Activated CD4-positive, alpha-beta T cell treated with anti-CD3 and anti-CD28 coated beads for 36 hours (primary cell): ENCODE measurements around the gene CABP1. TPM values are rescaled to one million over a fixed set of nuclear protein-coding genes. Genes with fewer than 3 reads are reported as not detected.
"Not testable (repeated sequence)": the region's sequence is repeated elsewhere in the genome, so short reads cannot be mapped to it uniquely, and the experiment has no call there.

Source experiments
- ATAC-seq: fragments of 200-7000 bp; cut with Tn5 transposase; one replicate; pipeline ENCODE4 v1.10.0; 2021; ENCODE audit warnings: mild to moderate bottlenecking, moderate library complexity
- CTCF ChIA-PET: fragments of 350-600 bp; sonication (Branson Sonifier 250); formaldehyde crosslinking; loops from one replicate; lab custom pipeline; 2021; ENCODE audit warnings: antibody characterized with exemption; lab: Charles Lee
- POLR2A ChIA-PET: fragments of 350-600 bp; sonication (Branson Sonifier 250); formaldehyde crosslinking; loops from one replicate; lab custom pipeline; 2021; ENCODE audit warnings: antibody characterized with exemption, inconsistent platforms; lab: Charles Lee
- DNase-seq: peaks from one replicate; pipeline ENCODE4 v3.0.0-alpha.2; 2020
- H3K27ac Mint-ChIP-seq: one replicate; pipeline ENCODE4 v1.8.0; 2021; ENCODE audit warnings: mixed read lengths
- H3K27me3 Mint-ChIP-seq: one replicate; pipeline ENCODE4 v1.8.0; 2021; ENCODE audit warnings: mixed read lengths
- H3K36me3 Mint-ChIP-seq: one replicate; pipeline ENCODE4 v1.8.0; 2021; ENCODE audit warnings: low read depth, mixed read lengths
- H3K4me1 Mint-ChIP-seq: one replicate; pipeline ENCODE4 v1.8.0; 2021; ENCODE audit warnings: mixed read lengths
- H3K4me3 Mint-ChIP-seq: one replicate; pipeline ENCODE4 v1.8.0; 2021; ENCODE audit warnings: mild to moderate bottlenecking, moderate library complexity, mixed read lengths
- H3K9me3 Mint-ChIP-seq: one replicate; pipeline ENCODE4 v1.8.0; 2021; ENCODE audit warnings: low read depth, mixed read lengths
- intact Hi-C, 2 experiments: fragments of 100-400 bp; cut with DNase I in 1 of 2; cut with micrococcal nuclease in 1 of 2; formaldehyde crosslinking; loops; one replicate each; pipeline versions ENCODE4 v1.14.2 to v1.15.1; 2022 to 2024; cut with DNase I, micrococcal nuclease
- total RNA-seq, 2 experiments: library from RNA; stranded (reverse); gene quantifications; one replicate each; pipeline ENCODE4 v1.2.3, GENCODE V29; 2021

CABP1 gene
- total RNA-seq, 2 experiments from 2014 or later = 0.73 to 0.90 TPM

- POLR2A ChIA-PET = no interaction called here
- DNase-seq = no peak
- Mint-ChIP-seq H3K9me3 (no peaks in the 10 kb centered on the region), H3K27ac (no peak overlapping the region), H3K4me3 (no peak overlapping the region), H3K27me3 (no peaks in the 10 kb centered on the region), H3K36me3 (no peaks in the 10 kb centered on the region), H3K4me1 (no peaks in the 10 kb centered on the region)
- ATAC-seq = no peak
- CTCF ChIA-PET = interaction anchor here (0.8 to 1.1 kb wide), 2 partner anchors 19 to 79 kb away, joined by 3 to 5 read pairs; no protein-coding TSS in a partner anchor
- intact Hi-C loops = no loop called here
These were observed 27.9 kb downstream of the CABP1 start for GRCh38 chr12:120668091-120668867.

- no peaks in the 10 kb centered on the region for H3K4me1 Mint-ChIP-seq
These were observed 28.7 kb downstream of the CABP1 start for GRCh38 chr12:120668868-120669840.

GRCh38 chr12:120670237-120670636 lies 29.8 kb downstream of the CABP1 start:
- ATAC-seq, H3K9me3 Mint-ChIP-seq, H3K4me1 Mint-ChIP-seq, H3K27me3 Mint-ChIP-seq, intact Hi-C loops, H3K36me3 Mint-ChIP-seq, H3K4me3 Mint-ChIP-seq, H3K27ac Mint-ChIP-seq, DNase-seq: not testable (repeated sequence)
- CTCF ChIA-PET = interaction anchor here (1.1 kb wide), 1 partner anchor 9 kb away, joined by 3 read pairs; no protein-coding TSS in a partner anchor
- POLR2A ChIA-PET = interaction anchor here (0.6 kb wide), 1 partner anchor 18 kb away, joined by 3 read pairs; no protein-coding TSS in a partner anchor

More at GRCh38 chr12:120668868-120669840, 28.7 kb downstream of the CABP1 start:
- Mint-ChIP-seq H3K9me3 (no peaks in the 10 kb centered on the region), H3K36me3 (no peaks in the 10 kb centered on the region), H3K27ac (no peak overlapping the region), H3K27me3 (peaks cover under 1% of the 10 kb centered on the region), H3K4me3 (no peak overlapping the region)
- no peak for DNase-seq
- CTCF ChIA-PET = interaction anchor here (1.1 kb wide), 2 partner anchors 10 to 20 kb away, joined by 3 to 5 read pairs; no protein-coding TSS in a partner anchor
- no peak for ATAC-seq
- intact Hi-C loops = no loop called here
- POLR2A ChIA-PET = no interaction called here

GRCh38 chr12:120670667-120671066 lies 30.2 kb downstream of the CABP1 start:
- ChIA-PET CTCF (interaction anchor here (1.1 kb wide), 1 partner anchor 8 kb away, joined by 3 read pairs; no protein-coding TSS in a partner anchor), POLR2A (interaction anchor here (0.6 kb wide), 1 partner anchor 18 kb away, joined by 3 read pairs; no protein-coding TSS in a partner anchor)
- DNase-seq (no peak), ATAC-seq (no peak)
- Mint-ChIP-seq H3K9me3 (no peaks in the 10 kb centered on the region), H3K4me3 (no peak overlapping the region), H3K27ac (no peak overlapping the region), H3K4me1 (no peaks in the 10 kb centered on the region), H3K36me3 (no peaks in the 10 kb centered on the region), H3K27me3 (peaks cover 3% of the 10 kb centered on the region)
- intact Hi-C loops = no loop called here

GRCh38 chr12:120674097-120674636 lies 33.7 kb downstream of the CABP1 start:
- CTCF ChIA-PET = interaction anchor here (1.3 to 1.9 kb wide), 3 partner anchors 10 to 28 kb away, joined by 3 to 9 read pairs (median 3); no protein-coding TSS in a partner anchor
- H3K27ac Mint-ChIP-seq = no peak overlapping the region

GRCh38 chr12:120677765-120678473 lies 37.5 kb downstream of the CABP1 start:
- ATAC-seq = peak; percentile 85
- H3K4me3 Mint-ChIP-seq = no peak overlapping the region
- POLR2A ChIA-PET = interaction anchor here (1.1 kb wide), 1 partner anchor 20 kb away, joined by 3 read pairs; no protein-coding TSS in a partner anchor

More at GRCh38 chr12:120674097-120674636, 33.7 kb downstream of the CABP1 start:
- H3K27me3 Mint-ChIP-seq = peaks cover 3% of the 10 kb centered on the region
- POLR2A ChIA-PET = no interaction called here
- DNase-seq = no peak
- no peak for ATAC-seq
- no peak overlapping the region for H3K4me3 Mint-ChIP-seq
- no peaks in the 10 kb centered on the region for H3K36me3 Mint-ChIP-seq
- H3K4me1 Mint-ChIP-seq = peaks cover 12% of the 10 kb centered on the region
- intact Hi-C loops = no loop called here
- H3K9me3 Mint-ChIP-seq = no peaks in the 10 kb centered on the region

GRCh38 chr12:120678572-120678971 lies 38.1 kb downstream of the CABP1 start:
- CTCF ChIA-PET = interaction anchor here (0.9 to 3.1 kb wide), 2 partner anchors 9 to 30 kb away, joined by 3 to 18 read pairs; no protein-coding TSS in a partner anchor
- peak; percentile 49 for ATAC-seq
- Mint-ChIP-seq H3K27me3 (peaks cover 3% of the 10 kb centered on the region), H3K4me3 (no peak overlapping the region), H3K9me3 (no peaks in the 10 kb centered on the region), H3K27ac (peak overlapping the region; percentile 51), H3K4me1 (peaks cover 12% of the 10 kb centered on the region), H3K36me3 (no peaks in the 10 kb centered on the region)
- peak; percentile 44 for DNase-seq
- intact Hi-C loops = no loop called here
- POLR2A ChIA-PET = interaction anchor here (1.1 kb wide), 1 partner anchor 20 kb away, joined by 3 read pairs; no protein-coding TSS in a partner anchor

More at GRCh38 chr12:120677765-120678473, 37.5 kb downstream of the CABP1 start:
- H3K36me3 Mint-ChIP-seq = no peaks in the 10 kb centered on the region
- intact Hi-C loops = no loop called here
- peaks cover 3% of the 10 kb centered on the region for H3K27me3 Mint-ChIP-seq
- H3K4me1 Mint-ChIP-seq = peaks cover 12% of the 10 kb centered on the region
- CTCF ChIA-PET = interaction anchor here (3.1 kb wide), 1 partner anchor 29 kb away, joined by 18 read pairs; no protein-coding TSS in a partner anchor
- no peaks in the 10 kb centered on the region for H3K9me3 Mint-ChIP-seq
- peak; percentile 47 for DNase-seq
- H3K27ac Mint-ChIP-seq = peak overlapping the region; percentile 70

- H3K9me3 Mint-ChIP-seq = no peaks in the 10 kb centered on the region
- ChIA-PET POLR2A (no interaction called here), CTCF (interaction anchor here (3.1 kb wide), 1 partner anchor 31 kb away, joined by 18 read pairs; no protein-coding TSS in a partner anchor)
- H3K36me3 Mint-ChIP-seq = no peaks in the 10 kb centered on the region
- H3K27ac Mint-ChIP-seq = no peak overlapping the region
- intact Hi-C loops = no loop called here
- ATAC-seq (no peak), DNase-seq (no peak)
- H3K4me1 Mint-ChIP-seq = peaks cover 19% of the 10 kb centered on the region
- H3K4me3 Mint-ChIP-seq = no peak overlapping the region
- no peaks in the 10 kb centered on the region for H3K27me3 Mint-ChIP-seq
These were observed 39.8 kb downstream of the CABP1 start for GRCh38 chr12:120680165-120680738.

GRCh38 chr12:120684523-120684932 lies 44.1 kb downstream of the CABP1 start:
- H3K27ac Mint-ChIP-seq = peak overlapping the region; percentile 33
- no peak overlapping the region for H3K4me3 Mint-ChIP-seq
- no peaks in the 10 kb centered on the region for H3K9me3 Mint-ChIP-seq
- intact Hi-C loops = no loop called here
- H3K36me3 Mint-ChIP-seq = peaks cover 4% of the 10 kb centered on the region
- ChIA-PET CTCF (interaction anchor here (0.8 to 1.5 kb wide), 2 partner anchors 11 to 37 kb away, joined by 3 read pairs; no protein-coding TSS in a partner anchor), POLR2A (no interaction called here)
- H3K27me3 Mint-ChIP-seq = no peaks in the 10 kb centered on the region
- peaks cover 27% of the 10 kb centered on the region for H3K4me1 Mint-ChIP-seq
- peak; percentile 31 for DNase-seq
- ATAC-seq = peak; percentile 6
